ENCODE data around the gene ASB1. TPM values are rescaled to one million over a fixed set of nuclear protein-coding genes. Genes with fewer than 3 reads are reported as not detected.

ASB1 gene
- total and polyA plus RNA-seq, 2 of the 13 experiments (the other 11 are each of a cell fraction or from before 2014, with no cell fraction given), result 48.6 to 49.2 TPM

GRCh38 chr2:238404406-238405216 is 22.1 kb upstream of the ASB1 start (continued):
- TF ChIP-seq ZNF687 (CRISPR knock-in tag; IDR thresholded peaks at IDR 0.05) (no peak; the same call in none of the 2 replicates), MAF1 (CRISPR knock-in tag; IDR thresholded peaks at IDR 0.05; ENCODE audit: borderline replicate concordance) (no peak), ZBTB20 (CRISPR knock-in tag; IDR thresholded peaks at IDR 0.05; ENCODE audit: borderline replicate concordance, low read depth) (0 out of 2 replicates have a peak, but pooled peaks have one; percentile 18), ZBTB34 (CRISPR knock-in tag; IDR thresholded peaks at IDR 0.05) (no peak; the same call in 1 of the 2 replicates), AFF4 (CRISPR knock-in tag; IDR thresholded peaks at IDR 0.05) (no peak), ZNF34 (CRISPR knock-in tag; IDR thresholded peaks at IDR 0.05; ENCODE audit: borderline replicate concordance) (no peak), ZNF280D (CRISPR knock-in tag; IDR thresholded peaks at IDR 0.05) (no peak), CERS6 (CRISPR knock-in tag; IDR thresholded peaks at IDR 0.05) (no peak), ARNT2 (CRISPR knock-in tag; IDR thresholded peaks at IDR 0.05; ENCODE audit: low read depth) (0 out of 2 replicates have a peak, but pooled peaks have one; percentile 41), ZNF652 (CRISPR knock-in tag; IDR thresholded peaks at IDR 0.05; ENCODE audit: borderline replicate concordance, low read depth) (no peak), GMEB1 (CRISPR knock-in tag; IDR thresholded peaks at IDR 0.05; ENCODE audit: borderline replicate concordance) (peak; percentile 45; the same call in 1 of the 2 replicates)

All from HepG2 (cell line).